K562 (cell line): ENCODE data around the gene NDUFB7. TPM values are rescaled to one million over a fixed set of nuclear protein-coding genes. Genes with fewer than 3 reads are reported as not detected.

Experiments used
- AFF1 ChIP-seq, 2 experiments: fragments of 450-650 bp; IDR thresholded peaks; 2 replicates each; pipeline ENCODE4 v1.6.1; 2018; ENCODE audit warnings: mild to moderate bottlenecking in 2 of 2, low read depth in 1 of 2; ENCODE audit not compliant: partially characterized antibody in 2 of 2
- ARHGAP35 ChIP-seq: fragments of 450-650 bp; IDR thresholded peaks from 2 replicates; pipeline ENCODE4 v1.6.1; 2018; ENCODE audit not compliant: partially characterized antibody
- FOS ChIP-seq: IDR thresholded peaks from 3 replicates; pipeline ENCODE4 v1.6.1; 2011; ENCODE audit not compliant: insufficient read length; ENCODE audit errors: extremely low read depth
- JUND ChIP-seq, 2 experiments: IDR thresholded peaks; 2 replicates in 1 of 2; 3 replicates in 1 of 2; pipeline ENCODE4 v1.6.1; 2011; ENCODE audit warnings: borderline replicate concordance in 2 of 2, low read depth in 2 of 2, low read length in 2 of 2, improper control_type of control experiment in 1 of 2, missing biosample characterization in 1 of 2, missing genetic modification characterization in 1 of 2, missing genetic modification reagents in 1 of 2
- POLR2A ChIP-seq: fragments of 450-650 bp; conservative IDR thresholded peaks from 2 replicates; pipeline ENCODE4 v1.6.1; 2016
- RFX7 ChIP-seq: fragments of 250-450 bp; sonication (Bioruptor Pico); IDR thresholded peaks from 2 replicates; pipeline ENCODE4 v1.5.1; 2021; ENCODE audit warnings: mild to moderate bottlenecking
- SETDB1 ChIP-seq: IDR thresholded peaks from one replicate; pipeline ENCODE4 v1.6.1; 2012; ENCODE audit warnings: low read length, control low read depth, inconsistent platforms
- SUPT5H ChIP-seq: fragments of 450-650 bp; IDR thresholded peaks from 2 replicates; pipeline ENCODE4 v1.6.1; 2016
- ZNF518B ChIP-seq: fragments of 250-450 bp; sonication (Bioruptor Pico); IDR thresholded peaks from 2 replicates; pipeline ENCODE4 v1.5.0; 2021; ENCODE audit warnings: mild to moderate bottlenecking, moderate library complexity
- ZNF717 ChIP-seq: fragments of 250-450 bp; sonication (Bioruptor Pico); IDR thresholded peaks from 2 replicates; pipeline ENCODE4 v1.5.0; 2021
- ZNF766 ChIP-seq: fragments of 200-800 bp; sonication (Bioruptor generic); conservative IDR thresholded peaks from 2 replicates; pipeline ENCODE4 v1.6.1; 2016; ENCODE audit warnings: missing genetic modification characterization, missing compliant biosample characterization
- polyA plus RNA-seq, 8 experiments: library from polyadenylated mRNA; depleted of rRNA in 4 of 8; stranded (reverse) in 5 of 8; unstranded in 3 of 8; fragments of >200 nt; fragmentation: Nextera tagmentation in 2 of 8; fragmentation: Illumina TruSeq in 1 of 8; extraction: Ambion mirVana in 2 of 8; extraction: Trizol in 1 of 8; gene quantifications; 2 replicates each; pipeline versions ENCODE4 v1.2.1 to v1.2.3, GENCODE V29; 2011 to 2014; ENCODE audit warnings: inconsistent platforms in 1 of 8, missing spikeins in 1 of 8
- total RNA-seq, 7 experiments: library from RNA; depleted of rRNA in 6 of 7; stranded (reverse); fragments of >200 nt in 6 of 7; fragmentation: Illumina TruSeq in 2 of 7; extraction: Trizol in 2 of 7; gene quantifications; 2 replicates each; pipeline versions ENCODE4 v1.2.1 to v1.2.3, GENCODE V29; 2011 to 2021; ENCODE audit warnings: low replicate concordance in 1 of 7
- TF ChIP-seq, protein P1 (sequence below): fragments of 450-650 bp; IDR thresholded peaks from 2 replicates; pipeline ENCODE4 v1.6.1; 2017; ENCODE audit warnings: antibody characterized with exemption
- TF ChIP-seq, protein P2 (sequence below): fragments of 250-450 bp; sonication (Bioruptor Pico); IDR thresholded peaks from 2 replicates; pipeline ENCODE4 v1.8.0; 2022; ENCODE audit warnings: inconsistent platforms
- TF ChIP-seq, protein P3 (sequence below): fragments of 250-450 bp; sonication (Bioruptor Pico); IDR thresholded peaks from 2 replicates; pipeline ENCODE4 v1.8.0; 2022; ENCODE audit warnings: inconsistent platforms, mild to moderate bottlenecking, moderate library complexity, borderline replicate concordance

NDUFB7 gene
- total and polyA plus RNA-seq, 9 of the 15 experiments (the other 6 are each of a cell fraction or from before 2014, with no cell fraction given): 14.9 to 842 (median 137) TPM

DNA sequence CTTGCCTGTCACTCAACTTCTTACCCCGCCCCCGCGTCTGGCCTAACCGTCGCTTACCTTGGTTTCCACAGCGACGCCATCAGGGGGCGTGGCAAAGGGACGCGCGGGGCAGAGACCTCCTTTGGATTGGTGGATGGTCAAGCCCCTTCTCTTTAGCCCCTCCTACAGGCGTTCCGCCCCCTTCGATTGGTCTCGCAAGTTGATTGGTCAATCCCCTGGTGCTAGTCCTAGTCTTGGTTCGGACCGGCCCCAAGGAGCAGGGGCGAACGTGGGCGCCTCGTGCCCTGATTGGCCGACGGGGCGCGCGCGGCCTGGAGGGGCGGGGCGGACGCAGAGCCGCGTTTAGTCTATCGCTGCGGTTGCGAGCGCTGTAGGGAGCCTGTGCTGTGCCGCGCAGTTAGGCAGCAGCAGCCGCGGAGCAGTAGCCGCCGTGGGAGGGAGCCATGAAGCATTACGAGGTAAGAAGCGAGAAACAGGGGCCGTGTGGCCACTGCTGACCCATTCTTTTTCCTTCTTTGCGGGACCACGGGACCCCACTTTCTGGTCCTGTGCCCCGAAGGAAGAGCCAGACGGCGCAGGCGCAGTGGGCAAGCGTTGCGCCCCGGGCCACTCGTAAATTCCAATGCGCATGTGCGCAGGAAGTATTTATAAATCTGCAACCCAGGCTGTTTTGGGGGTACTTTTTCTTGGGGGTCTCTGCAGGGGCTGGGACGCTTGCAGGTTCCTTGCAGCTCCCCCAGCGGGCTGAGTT is 42.4 kb downstream of the NDUFB7 start, which contains the start of gene TECR (continued):
- TF ChIP-seq, protein P1, sequence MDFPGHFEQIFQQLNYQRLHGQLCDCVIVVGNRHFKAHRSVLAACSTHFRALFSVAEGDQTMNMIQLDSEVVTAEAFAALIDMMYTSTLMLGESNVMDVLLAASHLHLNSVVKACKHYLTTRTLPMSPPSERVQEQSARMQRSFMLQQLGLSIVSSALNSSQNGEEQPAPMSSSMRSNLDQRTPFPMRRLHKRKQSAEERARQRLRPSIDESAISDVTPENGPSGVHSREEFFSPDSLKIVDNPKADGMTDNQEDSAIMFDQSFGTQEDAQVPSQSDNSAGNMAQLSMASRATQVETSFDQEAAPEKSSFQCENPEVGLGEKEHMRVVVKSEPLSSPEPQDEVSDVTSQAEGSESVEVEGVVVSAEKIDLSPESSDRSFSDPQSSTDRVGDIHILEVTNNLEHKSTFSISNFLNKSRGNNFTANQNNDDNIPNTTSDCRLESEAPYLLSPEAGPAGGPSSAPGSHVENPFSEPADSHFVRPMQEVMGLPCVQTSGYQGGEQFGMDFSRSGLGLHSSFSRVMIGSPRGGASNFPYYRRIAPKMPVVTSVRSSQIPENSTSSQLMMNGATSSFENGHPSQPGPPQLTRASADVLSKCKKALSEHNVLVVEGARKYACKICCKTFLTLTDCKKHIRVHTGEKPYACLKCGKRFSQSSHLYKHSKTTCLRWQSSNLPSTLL: no peak
- TF ChIP-seq AFF1 (IDR thresholded peaks at IDR 0.05; ENCODE audit: low read depth in 1 of 2, partially characterized antibody in 2 of 2) (no peak), ZNF766 (0 out of 2 replicates have a peak, but pooled peaks have one; percentile 55), SUPT5H (peak; percentile 98), ZNF717 (no peak), POLR2A (peak; percentile 98), SETDB1 (no peak), ARHGAP35 (no peak), JUND (IDR thresholded peaks at IDR 0.05; ENCODE audit: borderline replicate concordance, low read depth, low read length) (0 out of 2 replicates have a peak, but pooled peaks have one; percentile 16), JUND (tag; IDR thresholded peaks at IDR 0.05; ENCODE audit: borderline replicate concordance, low read depth, low read length) (no peak; the same call in 2 of the 3 replicates), ZNF518B (CRISPR knock-in tag) (no peak), FOS (peak; percentile 77), RFX7 (CRISPR knock-in tag) (no peak)
- TF ChIP-seq, protein P2, sequence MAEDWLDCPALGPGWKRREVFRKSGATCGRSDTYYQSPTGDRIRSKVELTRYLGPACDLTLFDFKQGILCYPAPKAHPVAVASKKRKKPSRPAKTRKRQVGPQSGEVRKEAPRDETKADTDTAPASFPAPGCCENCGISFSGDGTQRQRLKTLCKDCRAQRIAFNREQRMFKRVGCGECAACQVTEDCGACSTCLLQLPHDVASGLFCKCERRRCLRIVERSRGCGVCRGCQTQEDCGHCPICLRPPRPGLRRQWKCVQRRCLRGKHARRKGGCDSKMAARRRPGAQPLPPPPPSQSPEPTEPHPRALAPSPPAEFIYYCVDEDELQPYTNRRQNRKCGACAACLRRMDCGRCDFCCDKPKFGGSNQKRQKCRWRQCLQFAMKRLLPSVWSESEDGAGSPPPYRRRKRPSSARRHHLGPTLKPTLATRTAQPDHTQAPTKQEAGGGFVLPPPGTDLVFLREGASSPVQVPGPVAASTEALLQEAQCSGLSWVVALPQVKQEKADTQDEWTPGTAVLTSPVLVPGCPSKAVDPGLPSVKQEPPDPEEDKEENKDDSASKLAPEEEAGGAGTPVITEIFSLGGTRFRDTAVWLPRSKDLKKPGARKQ: no peak
- TF ChIP-seq, protein P3, sequence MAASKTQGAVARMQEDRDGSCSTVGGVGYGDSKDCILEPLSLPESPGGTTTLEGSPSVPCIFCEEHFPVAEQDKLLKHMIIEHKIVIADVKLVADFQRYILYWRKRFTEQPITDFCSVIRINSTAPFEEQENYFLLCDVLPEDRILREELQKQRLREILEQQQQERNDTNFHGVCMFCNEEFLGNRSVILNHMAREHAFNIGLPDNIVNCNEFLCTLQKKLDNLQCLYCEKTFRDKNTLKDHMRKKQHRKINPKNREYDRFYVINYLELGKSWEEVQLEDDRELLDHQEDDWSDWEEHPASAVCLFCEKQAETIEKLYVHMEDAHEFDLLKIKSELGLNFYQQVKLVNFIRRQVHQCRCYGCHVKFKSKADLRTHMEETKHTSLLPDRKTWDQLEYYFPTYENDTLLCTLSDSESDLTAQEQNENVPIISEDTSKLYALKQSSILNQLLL: no peak
